SW 1271 (cell line): Measurements from ENCODE around the gene RNU1-4.
"Not testable (repeated sequence)": the region's sequence is repeated elsewhere in the genome, so short reads cannot be mapped to it uniquely, and the experiment has no call there.

Experiments
- DNase-seq, 2 experiments: peaks; one replicate each; lab custom pipeline; 2025; lab: John Stamatoyannopoulos, UW

RNU1-4 gene

GRCh38 chr1:16728243-16728949 is 11.9 kb upstream of the RNU1-4 start:
- not testable (repeated sequence) for DNase-seq

DNA sequence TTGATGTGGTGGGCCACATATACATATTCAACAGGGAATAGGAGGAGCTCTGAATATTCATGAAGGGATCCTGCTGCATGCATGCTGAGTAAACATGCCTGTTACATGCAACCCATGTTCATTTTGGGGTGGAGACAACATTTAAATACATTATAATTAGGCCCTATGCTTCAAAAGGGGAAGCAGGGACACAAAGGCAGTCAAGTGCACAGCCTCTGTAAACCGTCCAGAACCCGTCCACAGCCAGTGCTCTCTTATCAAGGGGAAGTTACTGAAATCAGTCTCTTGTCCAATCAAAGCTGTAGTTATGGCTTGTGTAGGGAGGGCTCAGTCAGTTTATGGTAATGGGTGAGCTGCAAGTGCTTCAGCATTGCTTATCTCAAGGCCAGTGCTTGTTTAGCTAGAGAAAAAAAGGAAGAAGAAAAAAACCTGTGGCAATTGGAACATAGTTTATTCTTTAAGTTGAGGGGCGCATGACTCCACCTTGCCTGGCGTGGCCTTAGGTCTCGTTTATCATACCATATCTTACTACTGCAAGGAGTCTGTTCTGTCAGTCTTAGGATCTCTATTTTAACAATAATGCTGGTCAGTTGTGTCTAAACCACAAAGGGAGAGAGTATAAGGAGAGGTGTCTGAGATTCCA is 7.9 kb upstream of the RNU1-4 start:
- DNase-seq, result not testable (repeated sequence)

DNA sequence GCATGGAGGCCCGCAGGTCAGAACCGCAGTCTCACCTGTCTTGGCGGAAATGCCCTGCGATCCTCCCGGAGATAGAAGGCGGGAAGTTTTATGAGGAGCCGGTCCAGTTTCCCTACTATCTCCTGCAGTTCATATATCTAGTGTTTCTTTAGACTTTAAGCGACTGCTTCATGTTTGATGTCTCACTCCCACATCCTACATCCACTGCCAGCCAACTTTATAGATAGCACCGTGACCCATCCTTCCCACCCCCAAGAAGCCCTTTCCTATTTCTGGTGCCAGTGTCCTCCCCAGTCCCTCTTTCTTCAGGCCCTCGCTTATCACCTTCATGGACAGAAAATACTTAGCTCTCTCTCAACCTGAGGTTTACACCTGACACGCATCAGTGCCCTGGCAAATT is 914 bp downstream of the RNU1-4 start:
- not testable (repeated sequence) for DNase-seq

DNA sequence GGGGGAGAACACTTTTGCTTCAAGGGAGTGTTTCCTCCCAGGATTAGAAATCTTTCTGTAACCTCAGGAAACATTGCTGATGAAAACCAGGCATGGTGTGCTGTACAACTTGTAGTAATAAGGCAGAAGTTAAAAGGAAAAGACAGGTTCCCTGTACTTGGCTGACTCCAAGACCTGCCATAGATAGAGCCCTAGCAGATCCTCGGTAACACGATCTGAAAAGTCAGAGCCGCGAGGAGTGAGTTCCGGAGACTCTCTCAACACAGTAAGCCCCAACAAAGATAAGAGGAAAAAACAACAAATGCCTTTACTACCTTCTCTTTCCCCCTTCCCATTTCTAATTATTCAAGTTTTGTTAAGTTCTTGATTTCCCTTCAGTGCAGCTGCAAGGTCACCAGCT is 7.3 kb downstream of the RNU1-4 start:
- not testable (repeated sequence) for DNase-seq

DNA sequence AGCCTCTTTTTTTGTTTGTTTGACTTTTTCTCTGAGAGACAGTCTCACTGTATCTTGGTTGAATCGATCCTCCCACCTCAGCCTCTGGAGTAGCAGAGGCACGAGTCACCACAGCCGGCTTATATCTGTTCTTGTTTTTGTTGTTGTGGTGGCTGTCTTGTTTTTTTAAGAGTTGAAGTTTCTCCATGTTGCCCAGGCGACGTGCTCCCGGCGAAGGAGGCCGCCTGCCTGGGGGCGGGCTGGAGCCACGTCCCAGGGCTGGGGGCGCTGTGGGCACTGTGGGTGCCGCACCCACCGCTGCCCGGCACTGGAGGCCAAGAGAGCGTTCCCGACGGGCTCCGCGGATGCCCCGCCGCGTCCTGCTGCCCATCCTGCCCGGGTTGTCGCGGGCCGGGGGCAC is 8.4 kb downstream of the RNU1-4 start:
- DNase-seq, result not testable (repeated sequence)

GRCh38 chr1:16749910-16750888 is 9.9 kb downstream of the RNU1-4 start:
- DNase-seq, result not testable (repeated sequence)

GRCh38 chr1:16752770-16753169 is 12.5 kb downstream of the RNU1-4 start:
- DNase-seq, result not testable (repeated sequence)

DNA sequence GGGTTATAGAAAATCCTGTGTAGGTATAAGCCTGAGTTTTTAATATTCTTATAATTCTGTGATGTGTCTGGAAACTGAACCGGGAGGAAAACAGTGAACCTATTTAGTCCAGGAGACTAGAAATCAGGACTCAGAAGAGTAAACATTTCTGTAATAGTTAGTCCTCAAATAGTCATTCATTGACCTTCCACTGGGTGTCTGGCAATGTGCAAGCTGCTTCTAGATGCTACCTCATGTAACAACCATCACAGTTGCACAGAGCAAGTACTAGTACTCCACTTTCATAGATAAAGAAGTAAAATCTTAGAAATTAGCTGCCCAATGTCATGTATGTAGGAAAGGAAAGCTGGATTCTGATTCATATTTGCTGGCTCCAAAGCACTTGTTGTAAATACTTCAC is 15.1 kb downstream of the RNU1-4 start:
- DNase-seq, result not testable (repeated sequence)

DNA sequence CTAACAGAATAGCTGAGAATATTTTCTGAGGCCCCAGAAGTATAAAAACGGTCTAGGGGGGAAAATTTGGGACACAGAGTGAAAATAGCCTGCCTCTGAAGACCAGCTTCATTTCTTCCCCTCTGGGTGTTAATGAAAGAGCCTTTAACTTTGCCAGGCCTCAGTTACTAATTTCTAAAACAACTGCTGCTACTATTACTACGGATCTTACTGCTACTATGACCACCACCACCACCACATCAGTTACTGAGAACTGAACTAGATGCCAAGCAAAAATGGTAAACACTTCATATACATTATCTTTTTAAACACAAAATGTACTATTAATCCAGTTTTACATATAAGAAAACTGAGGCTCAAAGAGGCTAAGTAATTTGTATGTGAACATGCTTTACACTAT is 15.6 kb downstream of the RNU1-4 start:
- not testable (repeated sequence) for DNase-seq

DNA sequence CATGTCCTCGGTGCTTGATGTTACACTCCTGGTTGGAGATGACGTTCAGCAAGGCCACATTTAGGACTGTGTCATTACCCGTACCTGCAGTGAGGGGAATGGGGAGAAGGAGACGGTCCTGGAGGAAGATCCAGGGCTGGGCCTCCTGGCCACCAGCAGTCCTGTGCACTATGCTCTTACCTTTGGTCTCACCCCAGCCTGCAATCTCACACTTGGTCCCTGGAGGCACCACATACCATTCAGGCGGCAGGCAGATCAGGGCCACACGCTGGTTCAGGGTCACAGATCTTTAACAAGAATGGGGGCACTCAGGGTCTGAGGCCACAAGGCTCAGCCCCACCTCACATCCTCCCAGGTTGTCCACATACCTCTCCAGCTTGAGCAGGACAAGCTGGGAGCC is 17.3 kb downstream of the RNU1-4 start:
- not testable (repeated sequence) for DNase-seq

GRCh38 chr1:16758060-16758459 is 17.7 kb downstream of the RNU1-4 start:
- not testable (repeated sequence) for DNase-seq

DNA sequence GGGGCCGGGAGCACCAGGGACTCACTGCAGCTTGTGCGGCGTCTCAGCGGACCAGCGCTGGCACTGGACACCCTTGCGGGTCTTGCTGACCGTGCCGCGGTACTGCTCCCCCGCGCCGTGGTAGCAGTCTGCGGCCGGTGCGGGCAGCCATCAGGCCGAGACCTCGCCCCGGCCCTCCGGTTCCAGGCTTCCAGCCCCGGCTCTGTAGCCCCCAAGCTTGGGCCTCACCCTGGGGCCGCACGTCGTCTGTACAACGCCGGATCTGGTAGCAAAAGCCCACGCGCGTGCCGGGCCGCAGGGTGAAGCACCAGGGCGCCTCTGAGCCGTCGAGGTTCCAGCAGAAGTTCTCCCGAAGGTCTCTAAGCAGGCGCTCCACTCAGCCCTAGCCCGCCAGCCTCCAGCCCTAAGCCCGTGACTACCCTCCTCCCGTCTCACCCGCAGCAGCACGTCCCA is 18.8 kb downstream of the RNU1-4 start:
- DNase-seq, result not testable (repeated sequence)

GRCh38 chr1:16759650-16760455 is 19.5 kb downstream of the RNU1-4 start:
- DNase-seq, result not testable (repeated sequence)

DNA sequence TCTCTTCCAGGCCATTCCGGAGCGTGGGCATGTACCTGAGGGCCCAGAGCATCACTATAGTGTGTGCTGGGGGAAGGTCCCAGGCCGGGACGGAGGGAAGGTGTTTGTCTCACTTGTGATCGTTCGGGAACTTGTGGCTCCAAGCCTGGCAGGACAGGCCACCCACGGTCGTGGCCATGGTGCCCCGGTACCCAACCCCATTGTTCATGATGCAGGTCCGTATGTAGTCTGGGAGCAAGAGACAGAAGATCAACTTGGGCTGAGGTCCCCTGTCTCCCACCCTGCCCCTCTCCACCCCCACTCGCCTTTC is 20.1 kb downstream of the RNU1-4 start:
- not testable (repeated sequence) for DNase-seq

DNA sequence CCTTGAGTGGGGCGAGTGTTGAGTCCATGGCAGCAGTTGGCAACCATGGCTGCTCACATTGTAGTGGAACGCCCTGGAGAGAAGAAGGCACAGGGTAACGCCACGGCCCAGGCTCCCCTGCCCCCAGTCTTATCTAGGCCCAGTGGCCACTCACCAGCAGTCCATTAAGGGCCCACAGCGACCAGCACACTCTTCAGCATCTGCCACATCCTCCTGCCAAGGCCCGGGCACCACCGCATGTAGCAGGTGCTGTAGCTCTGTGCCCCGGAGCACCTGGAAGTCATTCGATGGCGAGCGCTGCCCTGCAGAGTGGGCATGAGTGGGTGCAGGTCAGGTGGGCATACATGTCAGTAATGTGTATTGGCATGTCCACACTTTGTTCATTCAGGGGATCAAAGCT is 20.5 kb downstream of the RNU1-4 start:
- DNase-seq, result not testable (repeated sequence)

- not testable (repeated sequence) for DNase-seq
Observed at GRCh38 chr1:16764248-16764819, 24.0 kb downstream of the RNU1-4 start.

GRCh38 chr1:16764820-16765655 is 24.7 kb downstream of the RNU1-4 start:
- not testable (repeated sequence) for DNase-seq

- DNase-seq, result not testable (repeated sequence)
Observed at GRCh38 chr1:16765731-16766605, 25.7 kb downstream of the RNU1-4 start.

- not testable (repeated sequence) for DNase-seq
Observed at GRCh38 chr1:16766689-16767256, 26.5 kb downstream of the RNU1-4 start.
